MM.1S (cell line): ENCODE results near the gene GRIK4.

Experiments used
- DNase-seq: peaks from one replicate; pipeline ENCODE4 v3.0.0-alpha.2; 2015
- H2AFZ ChIP-seq: fragments of 300-600 bp; sonication (generic); 2 replicates; pipeline ENCODE4 v1.6.0; 2016; ENCODE audit warnings: antibody characterized with exemption, low read length
- H3F3A ChIP-seq: fragments of 300-600 bp; sonication (generic); 2 replicates; pipeline ENCODE4 v1.6.1; 2016; ENCODE audit warnings: mild to moderate bottlenecking, antibody characterized with exemption, low read length, moderate library complexity, mixed read lengths; ENCODE audit not compliant: insufficient read depth
- H3K27ac ChIP-seq: fragments of 300-600 bp; sonication (generic); 2 replicates; pipeline ENCODE4 v1.5.1; 2016; ENCODE audit warnings: mild to moderate bottlenecking, low read length
- H3K27me3 ChIP-seq: fragments of 300-600 bp; sonication (generic); replicated peaks from 2 replicates; pipeline ENCODE4 v1.6.0; 2016; ENCODE audit warnings: low read length; ENCODE audit not compliant: insufficient read depth
- H3K36me3 ChIP-seq: fragments of 300-600 bp; sonication (generic); replicated peaks from 2 replicates; pipeline ENCODE4 v1.6.1; 2016; ENCODE audit warnings: mild to moderate bottlenecking, low read length, mixed read lengths; ENCODE audit not compliant: insufficient read depth
- H3K4me1 ChIP-seq: fragments of 300-600 bp; sonication (generic); 2 replicates; pipeline ENCODE4 v1.6.1; 2016; ENCODE audit warnings: low read length, mixed read lengths
- H3K4me2 ChIP-seq: fragments of 300-600 bp; sonication (generic); 2 replicates; pipeline ENCODE4 v1.6.0; 2016; ENCODE audit warnings: low read depth, low read length
- H3K4me3 ChIP-seq: fragments of 300-600 bp; sonication (generic); 2 replicates; pipeline ENCODE4 v1.5.1; 2016; ENCODE audit warnings: low read length, mixed read lengths
- H3K79me2 ChIP-seq: fragments of 300-600 bp; sonication (generic); 2 replicates; pipeline ENCODE4 v1.6.1; 2016; ENCODE audit warnings: mixed run types, low read length, mixed read lengths
- H3K9ac ChIP-seq: fragments of 300-600 bp; sonication (generic); 2 replicates; pipeline ENCODE4 v1.6.1; 2016; ENCODE audit warnings: low read length, mixed read lengths
- H3K9me2 ChIP-seq: fragments of 300-600 bp; sonication (generic); replicated peaks from 2 replicates; pipeline ENCODE4 v1.6.1; 2016; ENCODE audit warnings: mild to moderate bottlenecking, low read length, mixed read lengths; ENCODE audit not compliant: insufficient read depth
- H3K9me3 ChIP-seq: fragments of 300-600 bp; sonication (generic); replicated peaks from 2 replicates; pipeline ENCODE4 v1.6.1; 2016; ENCODE audit warnings: mild to moderate bottlenecking, low read length, mixed read lengths; ENCODE audit not compliant: insufficient read depth
- H4K20me1 ChIP-seq: fragments of 300-600 bp; sonication (generic); 2 replicates; pipeline ENCODE4 v1.6.1; 2016; ENCODE audit warnings: mild to moderate bottlenecking, low read length, moderate library complexity, mixed read lengths; ENCODE audit not compliant: insufficient read depth
- EZH2 ChIP-seq: fragments of 300-600 bp; sonication (generic); optimal IDR thresholded peaks from 2 replicates; pipeline ENCODE3; 2017; ENCODE audit warnings: low read depth, mild to moderate bottlenecking, antibody characterized with exemption, low read length, mixed read lengths
- EZH2phosphoT487 ChIP-seq: fragments of 300-600 bp; sonication (generic); IDR thresholded peaks from 2 replicates; pipeline ENCODE4 v1.6.1; 2018; ENCODE audit warnings: antibody characterized with exemption, low read length
- TF ChIP-seq, protein P1 (sequence below): fragments of 300-600 bp; sonication (generic); IDR thresholded peaks from 2 replicates; pipeline ENCODE4 v1.5.1; 2016; ENCODE audit warnings: antibody characterized with exemption, low read length, mixed read lengths

GRIK4 gene

DNA sequence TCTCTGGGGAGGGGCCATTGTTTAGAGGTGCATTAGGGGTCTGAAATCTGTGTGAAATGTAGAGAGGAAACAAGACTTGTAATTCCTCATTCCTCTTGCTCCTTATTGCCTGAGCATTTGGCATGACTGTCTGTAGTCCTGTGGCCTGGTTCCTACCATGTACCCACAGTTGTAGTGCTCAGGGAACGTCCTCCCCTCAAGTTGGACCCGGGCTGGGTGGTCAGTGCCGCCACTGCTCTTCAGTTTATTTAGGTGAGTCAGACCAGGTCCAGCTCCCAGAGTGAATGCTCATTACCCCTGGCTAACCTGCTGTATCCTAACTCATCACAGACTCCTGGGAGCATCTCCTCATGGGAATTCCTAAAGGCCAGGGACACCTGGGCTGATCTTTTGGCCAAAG, 139.8 kb downstream of the GRIK4 start:
- H3K36me3 ChIP-seq, result no peaks in the 10 kb centered on the region
- no peaks in the 10 kb centered on the region for H3K79me2 ChIP-seq
- TF ChIP-seq EZH2phosphoT487 (no peak), EZH2 (no peak)
- TF ChIP-seq, protein P1, sequence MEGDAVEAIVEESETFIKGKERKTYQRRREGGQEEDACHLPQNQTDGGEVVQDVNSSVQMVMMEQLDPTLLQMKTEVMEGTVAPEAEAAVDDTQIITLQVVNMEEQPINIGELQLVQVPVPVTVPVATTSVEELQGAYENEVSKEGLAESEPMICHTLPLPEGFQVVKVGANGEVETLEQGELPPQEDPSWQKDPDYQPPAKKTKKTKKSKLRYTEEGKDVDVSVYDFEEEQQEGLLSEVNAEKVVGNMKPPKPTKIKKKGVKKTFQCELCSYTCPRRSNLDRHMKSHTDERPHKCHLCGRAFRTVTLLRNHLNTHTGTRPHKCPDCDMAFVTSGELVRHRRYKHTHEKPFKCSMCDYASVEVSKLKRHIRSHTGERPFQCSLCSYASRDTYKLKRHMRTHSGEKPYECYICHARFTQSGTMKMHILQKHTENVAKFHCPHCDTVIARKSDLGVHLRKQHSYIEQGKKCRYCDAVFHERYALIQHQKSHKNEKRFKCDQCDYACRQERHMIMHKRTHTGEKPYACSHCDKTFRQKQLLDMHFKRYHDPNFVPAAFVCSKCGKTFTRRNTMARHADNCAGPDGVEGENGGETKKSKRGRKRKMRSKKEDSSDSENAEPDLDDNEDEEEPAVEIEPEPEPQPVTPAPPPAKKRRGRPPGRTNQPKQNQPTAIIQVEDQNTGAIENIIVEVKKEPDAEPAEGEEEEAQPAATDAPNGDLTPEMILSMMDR, result no peak
- H3K27me3 ChIP-seq, result no peaks in the 10 kb centered on the region
- no peak overlapping the region for H3K27ac ChIP-seq
- DNase-seq, result no peak
- no peaks in the 10 kb centered on the region for H3K4me1 ChIP-seq
- H3K9me3 ChIP-seq, result no peaks in the 10 kb centered on the region
- no peak overlapping the region for H3K4me2 ChIP-seq
- H4K20me1 ChIP-seq, result no peaks in the 10 kb centered on the region
- H3K9ac ChIP-seq, result no peak overlapping the region
- no peaks in the 10 kb centered on the region for H3F3A ChIP-seq
- H3K4me3 ChIP-seq, result no peak overlapping the region
- no peak overlapping the region for H2AFZ ChIP-seq
- no peaks in the 10 kb centered on the region for H3K9me2 ChIP-seq

DNA sequence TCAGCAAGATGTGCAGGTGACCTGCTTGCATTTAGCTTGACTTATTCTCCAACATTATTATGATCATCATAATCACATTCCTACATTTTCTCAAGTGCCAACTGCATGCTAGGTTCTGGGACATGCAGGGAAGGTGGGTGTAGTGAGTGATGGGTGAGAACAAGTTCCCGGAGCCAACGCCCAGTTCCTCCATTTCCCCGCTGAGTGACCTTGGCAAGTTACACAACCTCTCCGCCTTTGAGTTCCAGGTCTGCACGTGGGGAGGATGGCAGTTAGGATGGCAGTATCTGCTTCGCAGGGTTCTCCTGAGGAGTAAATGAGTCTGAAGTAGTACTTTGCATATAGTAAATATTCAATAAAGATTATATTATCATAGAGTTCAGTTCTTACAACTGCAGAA, 140.3 kb downstream of the GRIK4 start:
- no peak overlapping the region for H3K4me2 ChIP-seq
- no peaks in the 10 kb centered on the region for H4K20me1 ChIP-seq
- TF ChIP-seq, protein P1, result no peak
- TF ChIP-seq EZH2 (no peak), EZH2phosphoT487 (no peak)
- no peaks in the 10 kb centered on the region for H3K9me2 ChIP-seq
- no peak for DNase-seq
- no peak overlapping the region for H3K4me3 ChIP-seq
- H3K27ac ChIP-seq, result no peak overlapping the region
- no peaks in the 10 kb centered on the region for H3F3A ChIP-seq
- no peaks in the 10 kb centered on the region for H3K36me3 ChIP-seq
- no peaks in the 10 kb centered on the region for H3K79me2 ChIP-seq
- H3K9me3 ChIP-seq, result no peaks in the 10 kb centered on the region
- H3K9ac ChIP-seq, result no peak overlapping the region
- peaks cover 1% of the 10 kb centered on the region; the same call in 1 of the 2 replicates for H3K4me1 ChIP-seq
- H3K27me3 ChIP-seq, result no peaks in the 10 kb centered on the region
- no peak overlapping the region for H2AFZ ChIP-seq

DNA sequence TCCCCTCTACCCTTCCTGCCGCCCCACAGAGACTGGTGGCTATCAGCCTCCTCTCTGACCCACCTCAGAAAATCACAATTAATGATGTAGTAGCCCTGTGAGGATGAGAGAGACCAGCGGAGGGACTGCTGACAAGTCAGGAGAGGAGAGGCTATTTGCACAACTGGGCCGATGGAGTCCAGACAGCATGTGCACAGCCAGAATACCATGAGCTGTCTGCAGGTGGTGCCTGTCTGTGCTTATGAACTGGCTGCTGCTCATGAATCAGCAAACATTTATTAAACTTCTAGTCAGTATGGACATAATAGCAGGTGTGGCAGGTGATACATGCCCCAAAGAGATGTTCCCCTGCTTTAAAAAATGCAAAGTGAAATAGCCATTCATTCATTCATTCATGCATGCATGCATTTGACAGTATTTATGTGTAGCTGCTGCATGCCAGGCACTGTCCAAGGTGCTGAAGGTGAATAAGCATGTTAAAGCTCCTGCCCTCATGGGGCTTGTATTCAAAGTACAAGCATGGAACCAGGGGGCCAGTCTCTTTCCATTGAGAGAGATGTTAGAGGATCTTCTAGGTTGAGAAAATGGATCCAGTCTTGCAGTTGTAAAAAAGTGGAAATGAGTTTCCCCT, 141.3 kb downstream of the GRIK4 start:
- Histone ChIP-seq H3K9me2 (no peaks in the 10 kb centered on the region), H3K27me3 (no peaks in the 10 kb centered on the region)
- TF ChIP-seq, protein P1, result no peak
- TF ChIP-seq EZH2phosphoT487 (no peak), EZH2 (no peak)

More for the DNA sequence above, 141.3 kb downstream of the GRIK4 start:
- Histone ChIP-seq H3K79me2 (no peaks in the 10 kb centered on the region), H4K20me1 (no peaks in the 10 kb centered on the region), H3K4me3 (no peak overlapping the region), H3K4me2 (no peak overlapping the region), H3F3A (peaks cover 5% of the 10 kb centered on the region; the same call in 1 of the 2 replicates), H3K9ac (no peak overlapping the region), H3K27ac (no peak overlapping the region), H3K4me1 (peaks cover 11% of the 10 kb centered on the region), H3K9me3 (no peaks in the 10 kb centered on the region), H3K36me3 (no peaks in the 10 kb centered on the region), H2AFZ (no peak overlapping the region)
- no peak for DNase-seq
